H1 (cell line): ENCODE results near the gene KCNK15.

Experiments used
- EGR1 ChIP-seq: IDR thresholded peaks from 2 replicates; pipeline ENCODE4 v1.6.1; 2011; ENCODE audit warnings: low read depth, low read length, borderline replicate concordance
- EP300 ChIP-seq, 2 experiments: IDR thresholded peaks; 1 replicate in 1 of 2; 2 replicates in 1 of 2; pipeline ENCODE4 v1.6.1; 2011 to 2012; ENCODE audit warnings: low read depth in 2 of 2, low read length in 2 of 2, mild to moderate bottlenecking in 2 of 2, borderline replicate concordance in 1 of 2, inconsistent platforms in 1 of 2, moderate library complexity in 1 of 2
- SIN3A ChIP-seq, 2 experiments: IDR thresholded peaks in 1 of 2; conservative IDR thresholded peaks in 1 of 2; 2 replicates each; pipeline ENCODE4 v1.6.1; 2011 to 2012; ENCODE audit warnings: low read length in 2 of 2, improper control_type of control experiment in 1 of 2, low read depth in 1 of 2, mild to moderate bottlenecking in 1 of 2
- SP1 ChIP-seq: IDR thresholded peaks from 2 replicates; pipeline ENCODE4 v1.6.1; 2011; ENCODE audit warnings: low read depth, low read length
- ZNF274 ChIP-seq: IDR thresholded peaks from 2 replicates; pipeline ENCODE4 v1.7.0; 2012; ENCODE audit warnings: low read length, borderline replicate concordance; ENCODE audit errors: extremely low read depth

- TF ChIP-seq ZNF274 (no peak), EP300 (IDR thresholded peaks at IDR 0.05; ENCODE audit: borderline replicate concordance in 1 of 2, low read depth in 2 of 2, low read length in 2 of 2) (no peak), EGR1 (no peak), SIN3A (conservative IDR thresholded peaks at IDR 0.05 in 1 of 2, IDR thresholded peaks at IDR 0.05 in 1 of 2; ENCODE audit: low read depth in 1 of 2, low read length in 2 of 2) (no peak), SP1 (no peak)
Observed at GRCh38 chr20:44742304-44743079, 3.2 kb upstream of the KCNK15 start.
